PC-9 (cell line): Measurements from ENCODE around the gene TMEM235.

Experiments
- EZH2 ChIP-seq: fragments of 200-600 bp; sonication (generic); IDR thresholded peaks from 2 replicates; pipeline ENCODE4 v1.8.0; 2017; ENCODE audit warnings: antibody characterized with exemption, low read depth
- TF ChIP-seq, protein P1 (sequence below): fragments of 200-600 bp; sonication (generic); conservative IDR thresholded peaks from 2 replicates; pipeline ENCODE4 v1.6.1; 2017; ENCODE audit warnings: mixed run types, antibody characterized with exemption, mild to moderate bottlenecking, moderate library complexity

DNA sequence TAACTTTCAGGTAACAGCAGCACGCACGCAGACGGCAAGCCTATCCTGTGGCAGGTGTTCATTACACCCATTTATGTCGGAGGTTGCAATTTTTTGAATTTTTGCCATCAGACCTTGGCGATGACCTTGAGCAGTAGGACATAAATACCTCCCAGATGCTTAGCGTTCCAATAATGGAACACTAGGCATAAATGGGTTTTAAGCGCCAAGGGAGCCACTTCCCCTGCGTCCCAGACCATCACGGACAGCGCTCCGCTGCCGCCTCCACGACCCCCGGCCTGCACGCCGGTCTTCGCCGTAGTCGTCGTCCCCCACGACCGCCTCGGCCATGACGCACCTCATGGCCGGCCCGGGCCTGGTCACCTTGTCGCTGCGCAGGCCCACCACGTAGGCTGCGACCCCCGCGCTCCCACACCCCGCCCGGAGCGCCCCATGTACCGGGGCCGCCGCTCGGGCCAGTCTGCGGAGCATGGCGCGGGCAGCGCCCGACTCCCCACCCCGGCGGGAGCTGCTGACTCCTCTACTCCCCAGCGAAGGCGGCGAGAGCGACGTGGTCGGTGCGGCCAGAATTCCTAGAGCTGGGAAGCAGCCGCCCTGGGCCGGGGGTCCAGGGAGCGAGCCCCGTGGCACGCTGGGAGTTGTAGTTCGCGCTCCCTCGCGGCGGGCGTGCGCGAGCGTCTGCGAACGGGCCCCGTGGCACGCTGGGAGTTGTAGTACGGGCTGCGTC, 22.7 kb downstream of the TMEM235 start:
- TF ChIP-seq, protein P1, sequence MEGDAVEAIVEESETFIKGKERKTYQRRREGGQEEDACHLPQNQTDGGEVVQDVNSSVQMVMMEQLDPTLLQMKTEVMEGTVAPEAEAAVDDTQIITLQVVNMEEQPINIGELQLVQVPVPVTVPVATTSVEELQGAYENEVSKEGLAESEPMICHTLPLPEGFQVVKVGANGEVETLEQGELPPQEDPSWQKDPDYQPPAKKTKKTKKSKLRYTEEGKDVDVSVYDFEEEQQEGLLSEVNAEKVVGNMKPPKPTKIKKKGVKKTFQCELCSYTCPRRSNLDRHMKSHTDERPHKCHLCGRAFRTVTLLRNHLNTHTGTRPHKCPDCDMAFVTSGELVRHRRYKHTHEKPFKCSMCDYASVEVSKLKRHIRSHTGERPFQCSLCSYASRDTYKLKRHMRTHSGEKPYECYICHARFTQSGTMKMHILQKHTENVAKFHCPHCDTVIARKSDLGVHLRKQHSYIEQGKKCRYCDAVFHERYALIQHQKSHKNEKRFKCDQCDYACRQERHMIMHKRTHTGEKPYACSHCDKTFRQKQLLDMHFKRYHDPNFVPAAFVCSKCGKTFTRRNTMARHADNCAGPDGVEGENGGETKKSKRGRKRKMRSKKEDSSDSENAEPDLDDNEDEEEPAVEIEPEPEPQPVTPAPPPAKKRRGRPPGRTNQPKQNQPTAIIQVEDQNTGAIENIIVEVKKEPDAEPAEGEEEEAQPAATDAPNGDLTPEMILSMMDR = no peak
- no peak for TF ChIP-seq EZH2
